ENCODE data around the gene NAALADL2.

DNA sequence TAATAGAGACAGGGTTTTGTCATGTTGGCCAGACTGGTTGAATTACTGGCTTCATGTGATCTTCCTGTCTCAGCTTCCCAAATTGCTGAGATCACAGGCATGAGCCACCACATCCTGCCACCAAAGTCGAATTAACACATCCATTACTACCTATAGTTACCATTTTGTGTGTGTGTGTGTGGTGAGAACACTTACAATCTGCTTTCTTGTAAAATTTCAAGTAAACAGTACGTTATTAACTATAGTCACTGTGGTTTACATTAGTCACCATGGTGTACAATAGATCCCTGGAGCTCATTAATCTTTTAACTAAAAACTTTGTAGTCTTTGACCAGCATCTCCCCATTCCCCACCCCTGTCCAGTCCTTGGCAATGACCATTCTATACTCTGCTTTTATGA is 270.0 kb downstream of the NAALADL2 start:
- TF ChIP-seq CTCF (IDR thresholded peaks at IDR 0.05; ENCODE audit: low read length) (no peak), EZH2 (IDR thresholded peaks at IDR 0.05; ENCODE audit: borderline replicate concordance, low read length) (no peak)

Measured in OCI-LY1 (cell line).